ENCODE measurements around the gene GSTM5.

Gene GSTM5

DNA sequence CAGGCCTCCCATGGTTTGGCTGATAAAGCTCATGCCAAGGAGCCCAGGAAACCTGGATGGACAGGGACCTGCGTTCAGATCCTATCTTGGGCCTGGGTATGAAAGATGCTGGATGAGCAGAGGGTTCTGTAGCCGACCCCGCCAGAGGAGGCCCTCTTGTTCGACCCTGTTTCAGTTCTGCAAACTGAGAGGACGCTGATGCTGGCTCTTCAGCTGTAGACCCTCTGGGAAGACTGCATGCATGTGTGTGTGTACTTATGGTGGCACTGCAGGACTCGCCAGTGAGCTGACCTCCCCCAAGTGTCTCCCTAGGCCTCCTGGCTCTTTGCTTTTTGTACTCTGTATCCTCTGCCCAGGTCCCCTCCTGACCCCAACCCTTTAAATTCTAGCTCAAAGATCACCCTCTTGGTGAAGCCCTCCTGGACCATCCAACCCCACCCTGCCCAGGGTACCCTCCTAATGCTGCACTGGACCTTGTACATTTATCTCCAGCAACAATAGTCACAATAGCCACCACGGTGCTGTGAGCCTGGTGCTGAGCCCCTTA, 50.1 kb downstream of the GSTM5 start:
- no peak for ATAC-seq
- TF ChIP-seq ESRRG (CRISPR knock-in tag; IDR thresholded peaks at IDR 0.05) (no peak), CREB5 (CRISPR knock-in tag; IDR thresholded peaks at IDR 0.05; ENCODE audit: low read depth) (no peak), SNAI2 (CRISPR knock-in tag; IDR thresholded peaks at IDR 0.05) (no peak), TCF4 (CRISPR knock-in tag; IDR thresholded peaks at IDR 0.05; ENCODE audit: borderline replicate concordance) (no peak), CSDC2 (CRISPR knock-in tag; IDR thresholded peaks at IDR 0.05) (no peak), ZNF565 (CRISPR knock-in tag; conservative IDR thresholded peaks at IDR 0.05; ENCODE audit: low read depth) (no peak), PPARA (CRISPR knock-in tag; IDR thresholded peaks at IDR 0.05; ENCODE audit: borderline replicate concordance) (no peak), ZNF70 (CRISPR knock-in tag; IDR thresholded peaks at IDR 0.05) (no peak), RARB (CRISPR knock-in tag; IDR thresholded peaks at IDR 0.05) (no peak), OSR1 (CRISPR knock-in tag; IDR thresholded peaks at IDR 0.05) (no peak), ISL1 (CRISPR knock-in tag; IDR thresholded peaks at IDR 0.05) (no peak), ZNF8 (CRISPR knock-in tag; IDR thresholded peaks at IDR 0.05) (no peak)
- TF ChIP-seq, protein P1, sequence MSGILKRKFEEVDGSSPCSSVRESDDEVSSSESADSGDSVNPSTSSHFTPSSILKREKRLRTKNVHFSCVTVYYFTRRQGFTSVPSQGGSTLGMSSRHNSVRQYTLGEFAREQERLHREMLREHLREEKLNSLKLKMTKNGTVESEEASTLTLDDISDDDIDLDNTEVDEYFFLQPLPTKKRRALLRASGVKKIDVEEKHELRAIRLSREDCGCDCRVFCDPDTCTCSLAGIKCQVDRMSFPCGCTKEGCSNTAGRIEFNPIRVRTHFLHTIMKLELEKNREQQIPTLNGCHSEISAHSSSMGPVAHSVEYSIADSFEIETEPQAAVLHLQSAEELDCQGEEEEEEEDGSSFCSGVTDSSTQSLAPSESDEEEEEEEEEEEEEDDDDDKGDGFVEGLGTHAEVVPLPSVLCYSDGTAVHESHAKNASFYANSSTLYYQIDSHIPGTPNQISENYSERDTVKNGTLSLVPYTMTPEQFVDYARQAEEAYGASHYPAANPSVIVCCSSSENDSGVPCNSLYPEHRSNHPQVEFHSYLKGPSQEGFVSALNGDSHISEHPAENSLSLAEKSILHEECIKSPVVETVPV (CRISPR knock-in tag; IDR thresholded peaks at IDR 0.05), result no peak

DNA sequence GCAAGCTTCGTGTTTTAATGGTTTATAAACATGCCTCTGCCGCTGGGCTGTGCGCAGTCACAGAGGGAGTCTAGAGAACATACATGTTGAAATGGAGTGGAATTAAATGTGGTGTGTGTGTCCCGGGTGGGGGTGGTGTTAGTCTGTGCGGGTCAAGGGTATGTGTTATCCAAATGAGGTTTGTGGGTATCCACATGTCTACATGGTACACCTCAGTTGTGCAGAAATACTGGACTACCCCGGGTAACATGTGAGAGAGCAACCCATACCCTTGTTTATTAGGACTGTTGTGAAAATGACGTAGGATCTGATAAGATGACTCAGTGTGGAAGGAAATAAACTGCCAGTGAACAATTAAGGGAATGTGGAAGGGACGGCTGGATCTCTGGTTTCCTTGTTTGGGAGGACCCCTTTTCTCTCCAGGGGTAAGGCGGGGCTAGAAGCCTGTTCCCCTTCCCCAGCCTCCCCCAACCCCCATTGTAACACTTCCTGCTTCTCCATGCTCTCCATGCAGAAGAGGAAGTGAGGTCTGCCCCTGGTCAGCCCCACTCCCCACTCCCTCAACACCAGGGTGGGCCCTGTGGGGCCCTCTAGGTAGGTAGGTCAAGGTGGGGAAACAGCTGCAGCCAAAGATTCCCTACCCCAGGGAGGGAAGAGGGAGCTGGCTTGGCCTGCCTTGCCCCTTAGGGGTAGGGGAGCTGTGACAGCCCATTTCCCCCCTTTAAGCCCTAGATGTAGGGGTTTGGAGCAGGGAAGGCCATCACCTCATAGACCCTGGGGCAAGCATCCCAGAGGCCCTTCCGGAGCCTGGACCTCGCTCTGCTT, 51.0 kb downstream of the GSTM5 start:
- peak; percentile 72 for ATAC-seq
- TF ChIP-seq ZC3H10 (CRISPR knock-in tag; IDR thresholded peaks at IDR 0.05) (no peak), CREB5 (CRISPR knock-in tag; IDR thresholded peaks at IDR 0.05; ENCODE audit: low read depth) (no peak), RARB (CRISPR knock-in tag; IDR thresholded peaks at IDR 0.05) (no peak), ZNF565 (CRISPR knock-in tag; conservative IDR thresholded peaks at IDR 0.05; ENCODE audit: low read depth) (no peak), PPARA (CRISPR knock-in tag; IDR thresholded peaks at IDR 0.05; ENCODE audit: borderline replicate concordance) (no peak), GLIS3 (CRISPR knock-in tag; IDR thresholded peaks at IDR 0.05) (no peak), ISL1 (CRISPR knock-in tag; IDR thresholded peaks at IDR 0.05) (no peak), SNAI2 (CRISPR knock-in tag; IDR thresholded peaks at IDR 0.05) (no peak), TSHZ2 (CRISPR knock-in tag; IDR thresholded peaks at IDR 0.05) (no peak), CSDC2 (CRISPR knock-in tag; IDR thresholded peaks at IDR 0.05) (no peak), ARNTL (CRISPR knock-in tag; IDR thresholded peaks at IDR 0.05; ENCODE audit: borderline replicate concordance, low read depth) (no peak), BACH2 (CRISPR knock-in tag; IDR thresholded peaks at IDR 0.05; ENCODE audit: borderline replicate concordance) (no peak), ZNF70 (CRISPR knock-in tag; IDR thresholded peaks at IDR 0.05) (no peak)
- TF ChIP-seq, protein P2, sequence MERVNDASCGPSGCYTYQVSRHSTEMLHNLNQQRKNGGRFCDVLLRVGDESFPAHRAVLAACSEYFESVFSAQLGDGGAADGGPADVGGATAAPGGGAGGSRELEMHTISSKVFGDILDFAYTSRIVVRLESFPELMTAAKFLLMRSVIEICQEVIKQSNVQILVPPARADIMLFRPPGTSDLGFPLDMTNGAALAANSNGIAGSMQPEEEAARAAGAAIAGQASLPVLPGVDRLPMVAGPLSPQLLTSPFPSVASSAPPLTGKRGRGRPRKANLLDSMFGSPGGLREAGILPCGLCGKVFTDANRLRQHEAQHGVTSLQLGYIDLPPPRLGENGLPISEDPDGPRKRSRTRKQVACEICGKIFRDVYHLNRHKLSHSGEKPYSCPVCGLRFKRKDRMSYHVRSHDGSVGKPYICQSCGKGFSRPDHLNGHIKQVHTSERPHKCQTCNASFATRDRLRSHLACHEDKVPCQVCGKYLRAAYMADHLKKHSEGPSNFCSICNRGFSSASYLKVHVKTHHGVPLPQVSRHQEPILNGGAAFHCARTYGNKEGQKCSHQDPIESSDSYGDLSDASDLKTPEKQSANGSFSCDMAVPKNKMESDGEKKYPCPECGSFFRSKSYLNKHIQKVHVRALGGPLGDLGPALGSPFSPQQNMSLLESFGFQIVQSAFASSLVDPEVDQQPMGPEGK (CRISPR knock-in tag; IDR thresholded peaks at IDR 0.05; ENCODE audit: borderline replicate concordance), result no peak
- TF ChIP-seq, protein P3, sequence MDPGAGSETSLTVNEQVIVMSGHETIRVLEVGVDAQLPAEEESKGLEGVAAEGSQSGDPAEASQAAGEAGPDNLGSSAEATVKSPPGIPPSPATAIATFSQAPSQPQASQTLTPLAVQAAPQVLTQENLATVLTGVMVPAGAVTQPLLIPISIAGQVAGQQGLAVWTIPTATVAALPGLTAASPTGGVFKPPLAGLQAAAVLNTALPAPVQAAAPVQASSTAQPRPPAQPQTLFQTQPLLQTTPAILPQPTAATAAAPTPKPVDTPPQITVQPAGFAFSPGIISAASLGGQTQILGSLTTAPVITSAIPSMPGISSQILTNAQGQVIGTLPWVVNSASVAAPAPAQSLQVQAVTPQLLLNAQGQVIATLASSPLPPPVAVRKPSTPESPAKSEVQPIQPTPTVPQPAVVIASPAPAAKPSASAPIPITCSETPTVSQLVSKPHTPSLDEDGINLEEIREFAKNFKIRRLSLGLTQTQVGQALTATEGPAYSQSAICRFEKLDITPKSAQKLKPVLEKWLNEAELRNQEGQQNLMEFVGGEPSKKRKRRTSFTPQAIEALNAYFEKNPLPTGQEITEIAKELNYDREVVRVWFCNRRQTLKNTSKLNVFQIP (CRISPR knock-in tag; IDR thresholded peaks at IDR 0.05; ENCODE audit: borderline replicate concordance, low read depth), result no peak
